Dedifferentiated amniotic fluid mesenchymal stem cell (primary cell): ENCODE measurements around the gene CLEC14A.

Source experiments
- DNase-seq: peaks from one replicate; pipeline ENCODE4 v3.0.0-alpha.2; 2016; ENCODE audit errors: extremely low spot score

The CLEC14A gene

GRCh38 chr14:38205949-38206665, 49.8 kb downstream of the CLEC14A start:
- DNase-seq = no peak

- no peak for DNase-seq
These were observed 50.6 kb downstream of the CLEC14A start for GRCh38 chr14:38205119-38205813.

- no peak for DNase-seq
These were observed 51.2 kb downstream of the CLEC14A start for GRCh38 chr14:38204719-38205115.
